ENCODE results near the gene LDHD. TPM values are rescaled to one million over a fixed set of nuclear protein-coding genes. Genes with fewer than 3 reads are reported as not detected.

Gene LDHD
- total and polyA plus RNA-seq, 9 of the 15 experiments (the other 6 are each of a cell fraction or from before 2014, with no cell fraction given), result 0.19 to 0.86 (median 0.54) TPM; not detected in 3

GRCh38 chr16:75074920-75075687 is 41.5 kb downstream of the LDHD start (continued):
- 0 out of 2 replicates have a peak, but pooled peaks have one; percentile 29 for TF ChIP-seq SMARCC2 (IDR thresholded peaks at IDR 0.05; ENCODE audit: low read depth)
- TF ChIP-seq ILF3 (IDR thresholded peaks at IDR 0.05; ENCODE audit: borderline replicate concordance), result no peak
- no peak for TF ChIP-seq PTTG1 (tag; IDR thresholded peaks at IDR 0.05; ENCODE audit: low read depth)
- TF ChIP-seq MAFK (IDR thresholded peaks at IDR 0.05; ENCODE audit: low read length), result no peak
- peak in 1 of 2 experiments; percentile 63; a peak in 1 of 4 replicates for TF ChIP-seq HDAC1 (IDR thresholded peaks at IDR 0.05)
- TF ChIP-seq NR0B1 (IDR thresholded peaks at IDR 0.05; ENCODE audit: partially characterized antibody), result no peak
- TF ChIP-seq FOSL1 (tag; conservative IDR thresholded peaks at IDR 0.05), result peak; percentile 37; the same call in 1 of the 2 replicates
- peak; percentile 86 for TF ChIP-seq TFAP4 (CRISPR knock-in tag; IDR thresholded peaks at IDR 0.05; ENCODE audit: borderline replicate concordance)
- TF ChIP-seq ARNT (IDR thresholded peaks at IDR 0.05), result no peak
- 0 out of 4 replicates have a peak, but pooled peaks of 1 of the 2 experiments have one; percentile 39 for TF ChIP-seq ZNF318 (IDR thresholded peaks at IDR 0.05; ENCODE audit: borderline replicate concordance in 1 of 2, low read depth in 1 of 2)
- TF ChIP-seq SMARCB1 (IDR thresholded peaks at IDR 0.05; ENCODE audit: insufficient read length, low read depth), result no peak
- peak; percentile 70; the same call in 1 of the 2 replicates for TF ChIP-seq ZNF449 (CRISPR knock-in tag; IDR thresholded peaks at IDR 0.05)
- peak; percentile 66; the same call in 1 of the 2 replicates for TF ChIP-seq SMAD3 (CRISPR knock-in tag; conservative IDR thresholded peaks at IDR 0.05)
- TF ChIP-seq HLTF (IDR thresholded peaks at IDR 0.05), result no peak
- TF ChIP-seq ELF2 (CRISPR knock-in tag; IDR thresholded peaks at IDR 0.05), result 0 out of 2 replicates have a peak, but pooled peaks have one; percentile 47
